Keratinocyte (primary cell): ENCODE results near the gene KIAA0586. TPM values are rescaled to one million over a fixed set of nuclear protein-coding genes. Genes with fewer than 3 reads are reported as not detected.

Experiments
- DNase-seq: peaks from one replicate; pipeline ENCODE4 v3.0.0-alpha.2; 2011; ENCODE audit warnings: low read depth, missing footprints, low spot score
- FAIRE-seq: peaks from 2 replicates; lab custom pipeline; 2011; peaks lifted over from hg19 to GRCh38; lab: Jason Lieb, UNC
- H2AFZ ChIP-seq: 2 replicates; pipeline ENCODE4 v1.6.0; 2012; ENCODE audit warnings: low read length, control low read depth, inconsistent platforms; ENCODE audit not compliant: control insufficient read depth
- H3K27ac ChIP-seq: 2 replicates; pipeline ENCODE4 v1.5.1; 2011; ENCODE audit warnings: low read length; ENCODE audit not compliant: control insufficient read depth, insufficient read depth
- H3K27me3 ChIP-seq: 3 replicates; pipeline ENCODE4 v1.6.0; 2011; ENCODE audit warnings: low read length; ENCODE audit not compliant: control insufficient read depth, insufficient read depth; ENCODE audit errors: extremely low read depth
- H3K36me3 ChIP-seq, 2 experiments: 2 replicates in 1 of 2; 3 replicates in 1 of 2; pipeline ENCODE4 v1.5.1; 2011; ENCODE audit warnings: low read length in 2 of 2, mild to moderate bottlenecking in 1 of 2; ENCODE audit not compliant: control insufficient read depth in 2 of 2, insufficient read depth in 2 of 2; ENCODE audit errors: extremely low read depth in 1 of 2
- H3K4me1 ChIP-seq: 3 replicates; pipeline ENCODE4 v1.5.1; 2011; ENCODE audit warnings: low read length; ENCODE audit not compliant: control insufficient read depth, insufficient read depth; ENCODE audit errors: extremely low read depth
- H3K4me2 ChIP-seq: 3 replicates; pipeline ENCODE4 v1.6.0; 2011; ENCODE audit warnings: low read depth, low read length; ENCODE audit not compliant: control insufficient read depth, insufficient read depth; ENCODE audit errors: extremely low read depth
- H3K4me3 ChIP-seq, 3 experiments: fragments of 200-600 bp in 1 of 3; sonication (generic) in 1 of 3; 2 replicates in 2 of 3; 3 replicates in 1 of 3; pipeline ENCODE4 v1.5.1; 2011 to 2016; ENCODE audit warnings: low read length in 3 of 3, mild to moderate bottlenecking in 3 of 3, control low read depth in 2 of 3, inconsistent platforms in 1 of 3, low read depth in 1 of 3, mixed read lengths in 1 of 3, mixed run types in 1 of 3, moderate library complexity in 1 of 3; ENCODE audit not compliant: control insufficient read depth in 2 of 3, insufficient read depth in 2 of 3; ENCODE audit errors: extremely low read depth in 1 of 3
- H3K79me2 ChIP-seq: 2 replicates; pipeline ENCODE4 v1.6.0; 2012; ENCODE audit warnings: low read length; ENCODE audit not compliant: control insufficient read depth, insufficient read depth
- H3K9ac ChIP-seq: 3 replicates; pipeline ENCODE4 v1.6.0; 2011; ENCODE audit warnings: low read length; ENCODE audit not compliant: control insufficient read depth, insufficient read depth; ENCODE audit errors: extremely low read depth
- H3K9me1 ChIP-seq: 3 replicates; pipeline ENCODE4 v1.6.0; 2011; ENCODE audit warnings: low read length; ENCODE audit not compliant: control insufficient read depth, insufficient read depth; ENCODE audit errors: extremely low read depth
- H3K9me3 ChIP-seq: 2 replicates; pipeline ENCODE4 v1.5.1; 2012; ENCODE audit warnings: low read depth, low read length; ENCODE audit not compliant: control insufficient read depth
- H4K20me1 ChIP-seq: 3 replicates; pipeline ENCODE4 v1.6.0; 2011; ENCODE audit warnings: low read length; ENCODE audit not compliant: control insufficient read depth, insufficient read depth; ENCODE audit errors: extremely low read depth
- CTCF ChIP-seq, 3 experiments: IDR thresholded peaks in 1 of 3; conservative IDR thresholded peaks in 1 of 3; optimal IDR thresholded peaks in 1 of 3; 2 replicates in 2 of 3; 3 replicates in 1 of 3; pipeline versions ENCODE3 to v1.5.1; 2011; ENCODE audit warnings: low read length in 3 of 3, mild to moderate bottlenecking in 3 of 3, moderate library complexity in 2 of 3, control low read depth in 1 of 3, inconsistent platforms in 1 of 3; ENCODE audit not compliant: insufficient read depth in 2 of 3; ENCODE audit errors: extremely low read depth in 1 of 3
- EZH2 ChIP-seq: IDR thresholded peaks from one replicate; pipeline ENCODE4 v1.6.1; 2012; ENCODE audit warnings: inconsistent platforms, mild to moderate bottlenecking, low read length, moderate library complexity
- dilution Hi-C: fragments of 300-500 bp; cut with MboI; formaldehyde crosslinking; loops from one replicate; pipeline ENCODE4 v1.7.0; 2020; ENCODE audit warnings: low sequenced_read_pairs; ENCODE audit not compliant: extremely low pct_ligation_motif_present
- polyA plus RNA-seq, 5 experiments: library from polyadenylated mRNA; depleted of rRNA in 3 of 5; stranded (reverse) in 3 of 5; stranded (forward) in 1 of 5; unstranded in 1 of 5; fragments of >200 nt; gene quantifications; 1 replicate in 1 of 5; 2 replicates in 3 of 5; 3 replicates in 1 of 5; pipeline versions ENCODE4 v1.2.1 to v1.2.3, GENCODE V29; 2011 to 2012; ENCODE audit warnings: missing spikeins in 2 of 5, low read depth in 1 of 5, low replicate concordance in 1 of 5

Gene KIAA0586
- polyA plus RNA-seq, 1 donor (not counting 4 experiments of a cell fraction or from before 2014, with no cell fraction given): 12.4 TPM

- no peak for DNase-seq
- Histone ChIP-seq H3K79me2 (no peaks in the 10 kb centered on the region), H3K27me3 (no peaks in the 10 kb centered on the region), H3K27ac (no peak overlapping the region), H3K9ac (no peak overlapping the region), H4K20me1 (no peaks in the 10 kb centered on the region), H3K4me3 (no peak overlapping the region), H3K4me2 (no peak overlapping the region), H3K9me3 (no peaks in the 10 kb centered on the region), H2AFZ (no peak overlapping the region), H3K9me1 (no peaks in the 10 kb centered on the region), H3K4me1 (peaks cover 4% of the 10 kb centered on the region), H3K36me3 (no peaks in the 10 kb centered on the region)
- FAIRE-seq: no peak
- no peak for TF ChIP-seq EZH2
- TF ChIP-seq CTCF (optimal IDR thresholded peaks at IDR 0.05 in 1 of 3, IDR thresholded peaks at IDR 0.05 in 1 of 3, conservative IDR thresholded peaks at IDR 0.05 in 1 of 3; ENCODE audit: extremely low read depth in 1 of 3, insufficient read depth in 2 of 3, low read length in 3 of 3): no peak
- dilution Hi-C loops: no loop called here
Measured at GRCh38 chr14:58397156-58397555, 30.4 kb upstream of the KIAA0586 start.

- H3K79me2 ChIP-seq: no peaks in the 10 kb centered on the region
- no peaks in the 10 kb centered on the region for H4K20me1 ChIP-seq
- H3K9me1 ChIP-seq: no peaks in the 10 kb centered on the region
- no peak overlapping the region for H3K4me3 ChIP-seq
- no peak overlapping the region for H3K4me2 ChIP-seq
- dilution Hi-C loops: no loop called here
- H3K27me3 ChIP-seq: no peaks in the 10 kb centered on the region
- DNase-seq (no peak), FAIRE-seq (no peak)
- no peak overlapping the region for H3K9ac ChIP-seq
- H3K4me1 ChIP-seq: peaks cover 4% of the 10 kb centered on the region
- no peaks in the 10 kb centered on the region for H3K36me3 ChIP-seq
- H2AFZ ChIP-seq: no peak overlapping the region
- TF ChIP-seq EZH2: no peak
- no peak for TF ChIP-seq CTCF (optimal IDR thresholded peaks at IDR 0.05 in 1 of 3, IDR thresholded peaks at IDR 0.05 in 1 of 3, conservative IDR thresholded peaks at IDR 0.05 in 1 of 3; ENCODE audit: extremely low read depth in 1 of 3, insufficient read depth in 2 of 3, low read length in 3 of 3)
- no peak overlapping the region for H3K27ac ChIP-seq
- H3K9me3 ChIP-seq: no peaks in the 10 kb centered on the region
Measured at GRCh38 chr14:58398495-58398894, 29.0 kb upstream of the KIAA0586 start.
